Tibial artery (tissue), 4 donors: ENCODE data around the gene ZNF777.

Source experiments
- DNase-seq, 2 donors: peaks; one replicate each; pipeline ENCODE4 v3.0.0-alpha.2; 2019
- H3K27ac ChIP-seq, 2 donors: fragments of 200-600 bp; sonication (generic) in 1 of 2; 1 replicate in 1 of 2; 2 replicates in 1 of 2; pipeline ENCODE4 v1.5.1; 2018 to 2019; ENCODE audit warnings: mild to moderate bottlenecking in 1 of 2
- H3K27me3 ChIP-seq, 2 donors: fragments of 200-600 bp; sonication (generic) in 1 of 2; one replicate each; pipeline versions ENCODE4 v1.5.1 to v1.6.0; 2016 to 2019
- H3K36me3 ChIP-seq, 3 donors: fragments of 200-600 bp; sonication (generic) in 2 of 3; one replicate each; pipeline ENCODE4 v1.5.1; 2016 to 2019; ENCODE audit warnings: mild to moderate bottlenecking in 2 of 3
- H3K4me1 ChIP-seq, 4 donors: fragments of 200-600 bp; sonication (generic) in 2 of 4; 1 replicate in 3 of 4; 2 replicates in 1 of 4; pipeline ENCODE4 v1.5.1; 2016 to 2019
- H3K4me3 ChIP-seq, 2 donors: fragments of 200-600 bp; sonication (generic) in 1 of 2; 1 replicate in 1 of 2; 2 replicates in 1 of 2; pipeline ENCODE4 v1.5.1; 2018 to 2019; ENCODE audit warnings: mild to moderate bottlenecking in 2 of 2
- H3K9me3 ChIP-seq, 3 donors: fragments of 200-600 bp; sonication (generic) in 1 of 3; one replicate each; pipeline ENCODE4 v1.5.1; 2016 to 2019
- intact Hi-C: fragments of 100-400 bp; cut with DNase I; formaldehyde crosslinking; loops from one replicate; pipeline ENCODE4 v1.15.0; 2023; ENCODE audit warnings: low total_unique reads
- TF ChIP-seq, protein P1 (sequence below), 2 experiments: fragments of 200-600 bp in 1 of 2; fragments of 450-650 bp in 1 of 2; IDR thresholded peaks; one replicate each; pipeline ENCODE4 v1.5.1; 2017 to 2019; ENCODE audit warnings: antibody characterized with exemption in 2 of 2, mild to moderate bottlenecking in 1 of 2, moderate library complexity in 1 of 2

The ZNF777 gene

DNA sequence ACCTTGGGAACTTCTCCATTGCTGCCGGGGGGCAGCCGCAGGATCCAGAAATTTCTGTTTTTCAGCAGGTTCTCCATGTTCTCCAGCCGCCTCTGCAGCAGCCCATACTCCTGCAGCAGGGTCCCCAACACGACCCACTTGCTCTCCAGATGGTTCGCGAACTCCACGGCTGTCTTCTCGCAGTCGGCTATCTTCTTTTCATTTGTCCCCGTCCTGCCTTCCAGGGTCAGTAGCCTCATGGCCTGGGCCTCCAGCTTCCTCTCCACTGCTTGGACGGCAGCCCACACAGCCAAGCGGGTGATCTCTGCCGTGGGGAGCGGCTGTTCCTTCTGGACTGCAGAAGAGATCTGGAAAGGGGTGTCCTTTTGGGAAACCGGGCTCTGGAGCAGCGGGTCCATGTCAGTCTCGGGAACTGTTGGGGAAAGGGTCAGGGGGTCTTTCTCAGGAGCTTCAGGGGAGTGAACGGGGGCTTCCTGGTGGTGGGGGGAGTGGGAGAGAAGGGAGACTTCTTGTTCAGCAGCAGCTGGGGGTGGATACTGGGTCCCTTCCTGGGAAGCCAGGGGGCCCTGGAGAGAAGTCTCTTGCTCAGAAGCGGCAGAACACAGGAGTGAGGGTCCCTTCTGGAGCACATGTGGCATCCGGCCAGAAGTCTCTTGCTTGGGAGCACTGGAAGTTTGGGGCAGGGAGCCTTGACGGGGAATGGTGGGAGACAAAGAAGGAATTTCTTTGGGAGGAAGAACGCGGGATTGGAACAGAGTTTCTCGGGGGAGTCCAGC, 5.5 kb downstream of the ZNF777 start:
- peaks cover 0 to 22% (median 14%) of the 10 kb centered on the region in 4 donors for H3K4me1 ChIP-seq
- intact Hi-C loops = no loop called here
- TF ChIP-seq, protein P1, sequence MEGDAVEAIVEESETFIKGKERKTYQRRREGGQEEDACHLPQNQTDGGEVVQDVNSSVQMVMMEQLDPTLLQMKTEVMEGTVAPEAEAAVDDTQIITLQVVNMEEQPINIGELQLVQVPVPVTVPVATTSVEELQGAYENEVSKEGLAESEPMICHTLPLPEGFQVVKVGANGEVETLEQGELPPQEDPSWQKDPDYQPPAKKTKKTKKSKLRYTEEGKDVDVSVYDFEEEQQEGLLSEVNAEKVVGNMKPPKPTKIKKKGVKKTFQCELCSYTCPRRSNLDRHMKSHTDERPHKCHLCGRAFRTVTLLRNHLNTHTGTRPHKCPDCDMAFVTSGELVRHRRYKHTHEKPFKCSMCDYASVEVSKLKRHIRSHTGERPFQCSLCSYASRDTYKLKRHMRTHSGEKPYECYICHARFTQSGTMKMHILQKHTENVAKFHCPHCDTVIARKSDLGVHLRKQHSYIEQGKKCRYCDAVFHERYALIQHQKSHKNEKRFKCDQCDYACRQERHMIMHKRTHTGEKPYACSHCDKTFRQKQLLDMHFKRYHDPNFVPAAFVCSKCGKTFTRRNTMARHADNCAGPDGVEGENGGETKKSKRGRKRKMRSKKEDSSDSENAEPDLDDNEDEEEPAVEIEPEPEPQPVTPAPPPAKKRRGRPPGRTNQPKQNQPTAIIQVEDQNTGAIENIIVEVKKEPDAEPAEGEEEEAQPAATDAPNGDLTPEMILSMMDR (IDR thresholded peaks at IDR 0.05) = no peak
- no peak overlapping the region for H3K27ac ChIP-seq
- H3K27me3 ChIP-seq = no peaks in the 10 kb centered on the region
- H3K36me3 ChIP-seq = peaks cover 36 to 57% (median 38%) of the 10 kb centered on the region in 3 donors
- no peaks in the 10 kb centered on the region for H3K9me3 ChIP-seq
- no peak for DNase-seq
- H3K4me3 ChIP-seq = no peak overlapping the region

DNA sequence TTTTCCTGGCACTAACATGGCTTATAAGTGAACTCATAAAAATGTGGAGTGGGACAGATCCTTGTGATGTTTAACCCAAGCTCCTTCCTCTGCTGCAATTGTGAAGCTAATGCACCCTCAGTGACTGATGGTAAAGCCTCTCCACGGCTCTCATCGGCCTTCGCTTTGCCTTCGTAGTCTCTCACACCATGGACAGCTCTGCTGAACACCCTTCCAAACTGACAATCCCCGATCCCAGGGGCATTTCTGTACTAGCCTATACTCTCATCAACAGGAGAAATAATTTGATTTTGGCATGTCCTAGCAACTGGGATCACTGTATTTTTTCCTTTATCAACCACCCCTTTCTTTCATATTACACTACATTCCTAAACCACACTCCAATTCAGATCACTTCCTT, 6.1 kb downstream of the ZNF777 start:
- intact Hi-C loops = no loop called here
- TF ChIP-seq, protein P1 (IDR thresholded peaks at IDR 0.05) = no peak
- no peaks in the 10 kb centered on the region for H3K9me3 ChIP-seq
- no peaks in the 10 kb centered on the region for H3K27me3 ChIP-seq
- H3K27ac ChIP-seq = no peak overlapping the region
- H3K4me1 ChIP-seq = peaks cover 0 to 21% (median 14%) of the 10 kb centered on the region in 4 donors
- H3K36me3 ChIP-seq = peaks cover 42 to 63% (median 45%) of the 10 kb centered on the region in 3 donors
- no peak overlapping the region for H3K4me3 ChIP-seq
- no peak for DNase-seq

DNA sequence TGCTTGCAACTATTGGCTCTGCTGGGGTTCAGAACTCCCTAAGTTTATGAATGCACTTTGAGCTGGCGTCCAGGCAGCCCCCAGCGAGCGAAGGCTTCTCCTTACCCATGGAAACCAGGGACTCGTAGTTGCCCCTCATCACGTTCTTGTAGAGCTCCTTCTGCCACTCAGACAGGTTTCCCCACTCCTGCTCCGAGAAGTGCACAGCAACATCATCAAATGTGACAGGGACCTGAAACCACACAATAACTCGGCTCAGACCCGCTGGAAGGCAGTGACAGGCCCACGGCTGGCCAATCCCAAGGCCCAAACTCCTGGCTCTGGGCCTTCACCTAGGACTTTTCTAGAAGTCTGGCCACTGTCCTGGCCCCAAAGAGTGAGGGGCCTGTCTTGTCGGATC, 6.9 kb downstream of the ZNF777 start:
- intact Hi-C loops = no loop called here
- no peak for DNase-seq
- no peaks in the 10 kb centered on the region for H3K27me3 ChIP-seq
- H3K27ac ChIP-seq = no peak overlapping the region
- no peaks in the 10 kb centered on the region for H3K9me3 ChIP-seq
- no peak overlapping the region for H3K4me3 ChIP-seq
- peaks cover 50 to 70% (median 52%) of the 10 kb centered on the region in 3 donors for H3K36me3 ChIP-seq
- H3K4me1 ChIP-seq = peaks cover 0 to 14% (median 7%) of the 10 kb centered on the region in 4 donors
- TF ChIP-seq, protein P1 (IDR thresholded peaks at IDR 0.05) = no peak

DNA sequence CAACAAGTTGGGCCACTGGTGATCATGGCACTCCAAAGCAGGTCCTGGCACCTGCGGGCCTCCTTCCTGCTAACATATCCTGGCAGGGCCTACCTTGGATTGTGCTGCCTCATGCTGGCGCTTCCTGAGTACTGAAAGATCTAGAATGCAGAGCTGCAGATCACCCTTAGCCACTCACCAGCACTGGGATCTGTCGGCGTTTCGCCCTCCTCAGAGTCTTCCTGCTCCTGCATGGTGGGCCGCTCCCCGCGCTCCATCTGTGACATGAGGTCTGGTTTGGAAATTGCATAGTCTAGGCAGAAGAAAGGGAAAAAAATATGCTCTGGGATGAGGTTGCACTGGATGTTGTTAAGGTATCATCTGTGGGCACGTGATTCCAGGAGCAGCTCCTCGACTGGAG, 10.0 kb downstream of the ZNF777 start:
- no peak overlapping the region for H3K27ac ChIP-seq
- peaks cover 64 to 90% (median 78%) of the 10 kb centered on the region in 3 donors for H3K36me3 ChIP-seq
- no peaks in the 10 kb centered on the region for H3K4me1 ChIP-seq
- H3K4me3 ChIP-seq = no peak overlapping the region
- TF ChIP-seq, protein P1 (IDR thresholded peaks at IDR 0.05) = no peak
- intact Hi-C loops = no loop called here
- H3K9me3 ChIP-seq = no peaks in the 10 kb centered on the region
- no peak for DNase-seq
- no peaks in the 10 kb centered on the region for H3K27me3 ChIP-seq

DNA sequence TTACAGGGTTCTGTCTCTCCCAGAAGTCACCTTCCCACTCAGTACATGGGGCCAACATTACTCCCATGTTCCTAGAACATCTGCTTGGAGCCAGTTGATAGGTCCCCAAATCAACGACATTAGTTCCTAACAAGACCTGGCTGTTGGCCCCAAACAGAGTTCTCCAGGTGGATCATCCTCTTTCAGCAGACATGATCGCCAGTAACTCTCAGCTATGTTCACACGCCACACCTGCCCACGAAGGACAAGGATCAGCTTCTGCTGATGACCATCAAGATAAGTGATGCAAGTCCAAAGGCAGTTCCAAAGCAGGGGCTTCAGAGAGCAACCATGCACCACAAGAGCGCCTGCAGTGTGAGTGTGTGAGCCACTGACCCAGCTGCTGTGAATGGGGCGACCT, 11.0 kb downstream of the ZNF777 start:
- Histone ChIP-seq H3K36me3 (peaks cover 64 to 90% (median 76%) of the 10 kb centered on the region in 3 donors), H3K9me3 (no peaks in the 10 kb centered on the region), H3K27me3 (no peaks in the 10 kb centered on the region), H3K4me3 (no peak overlapping the region), H3K27ac (no peak overlapping the region), H3K4me1 (no peaks in the 10 kb centered on the region)
- TF ChIP-seq, protein P1 (IDR thresholded peaks at IDR 0.05) = no peak
- intact Hi-C loops = no loop called here
- DNase-seq = no peak
